ENCODE measurements around the gene EZR.
"Not testable (repeated sequence)": the region's sequence is repeated elsewhere in the genome, so short reads cannot be mapped to it uniquely, and the experiment has no call there.

EZR gene

DNA sequence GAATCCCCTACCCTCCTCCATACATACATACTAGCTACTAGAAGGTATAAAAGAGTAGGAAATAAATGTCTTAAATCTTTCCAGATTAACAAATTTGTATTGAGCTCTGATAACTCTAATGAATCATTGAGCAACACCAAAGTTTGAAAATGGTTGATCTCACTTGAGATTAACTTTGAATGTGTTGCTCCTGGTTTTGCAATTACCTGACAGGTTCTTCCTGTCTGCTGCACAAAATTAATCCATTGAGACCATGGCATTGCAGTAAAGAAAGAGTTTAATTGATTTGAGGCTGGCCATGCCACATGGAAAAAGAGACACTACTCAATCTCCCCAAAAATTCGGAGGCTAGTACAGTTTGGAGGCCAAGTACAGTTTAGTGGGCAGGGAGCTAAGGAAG, 21.3 kb upstream of the EZR start:
- DNase-seq, result no peak

DNA sequence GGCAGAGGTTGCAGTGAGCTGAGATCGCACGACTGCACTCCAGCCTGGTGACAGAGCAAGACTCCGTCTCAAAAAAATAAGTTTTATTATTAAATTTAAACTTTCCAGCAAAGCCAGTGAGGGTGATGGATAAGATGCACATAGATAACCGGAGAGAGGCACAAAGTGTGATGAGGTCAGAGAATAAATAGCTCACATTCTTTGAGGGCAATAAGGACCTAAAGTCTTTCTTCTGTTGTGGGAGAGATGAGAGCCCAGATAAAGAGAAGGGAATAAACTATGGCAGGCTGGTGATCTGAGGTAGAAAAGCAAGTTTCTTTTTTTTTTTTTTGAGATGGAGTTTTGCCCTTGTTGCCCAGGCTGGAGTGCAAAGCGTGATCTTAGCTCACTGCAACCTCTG, 20.6 kb upstream of the EZR start:
- no peak for DNase-seq

DNA sequence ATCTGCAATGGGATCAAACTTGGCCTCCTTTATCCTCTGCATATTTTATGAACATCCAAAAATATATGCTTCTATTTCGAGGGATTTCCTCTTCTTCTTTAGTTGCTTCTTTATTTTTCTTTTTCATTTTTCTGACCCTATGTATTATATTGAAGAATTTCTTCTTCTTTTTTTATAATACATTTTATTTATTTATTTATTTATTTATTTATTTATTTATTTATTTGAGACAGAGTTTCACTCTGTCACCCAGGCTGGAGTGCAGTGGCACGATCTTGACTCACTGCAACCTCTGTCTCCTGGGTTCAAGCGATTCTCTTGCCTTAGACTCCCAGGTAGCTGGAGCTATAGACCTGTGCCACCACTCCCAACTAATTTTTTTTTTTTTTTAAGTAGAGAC, 19.6 kb upstream of the EZR start:
- not testable (repeated sequence) for DNase-seq

DNA sequence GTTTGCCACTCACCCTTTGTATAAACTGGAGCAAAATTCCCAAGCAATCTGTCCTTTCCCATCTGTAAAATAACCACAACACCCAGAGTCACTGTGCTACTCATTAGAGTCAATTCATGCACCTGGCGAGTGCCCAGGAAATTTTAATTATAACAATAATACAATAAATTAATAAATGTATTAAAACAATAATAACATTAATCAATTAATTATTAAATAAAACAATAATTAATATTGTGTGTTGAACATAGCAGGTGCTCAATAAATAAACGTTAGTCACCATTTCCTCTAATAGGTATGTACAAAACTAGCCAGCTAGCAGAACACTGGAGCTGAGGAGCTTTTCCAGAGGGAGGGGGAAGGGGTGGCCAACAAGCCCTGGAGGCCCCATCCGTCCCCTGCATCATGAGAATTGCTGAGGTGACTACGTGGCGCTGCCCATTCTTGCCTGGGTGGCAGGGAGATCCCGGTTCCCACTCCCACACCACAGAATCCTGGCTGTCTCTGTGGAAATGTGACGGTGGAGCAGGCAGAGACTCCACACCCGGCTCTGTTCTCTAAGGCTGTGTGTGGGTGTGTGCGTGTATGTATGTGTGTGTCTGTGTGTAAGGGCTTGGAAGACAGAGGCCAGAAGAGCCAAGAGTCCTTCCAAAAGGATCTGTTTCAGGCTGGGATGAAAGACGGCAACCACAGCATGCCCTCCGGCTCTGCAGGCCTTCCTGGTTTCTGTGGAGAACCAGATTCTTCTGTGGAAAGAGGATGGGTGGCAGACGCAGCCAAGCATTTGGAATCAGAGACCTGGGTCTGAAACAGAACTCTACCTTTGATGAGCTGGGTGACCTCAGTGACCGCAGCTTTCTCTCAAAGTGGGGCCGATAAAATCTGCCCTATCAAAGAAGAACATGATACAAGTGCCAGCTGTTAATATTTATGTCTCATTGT, 18.8 kb upstream of the EZR start:
- DNase-seq, result no peak

DNA sequence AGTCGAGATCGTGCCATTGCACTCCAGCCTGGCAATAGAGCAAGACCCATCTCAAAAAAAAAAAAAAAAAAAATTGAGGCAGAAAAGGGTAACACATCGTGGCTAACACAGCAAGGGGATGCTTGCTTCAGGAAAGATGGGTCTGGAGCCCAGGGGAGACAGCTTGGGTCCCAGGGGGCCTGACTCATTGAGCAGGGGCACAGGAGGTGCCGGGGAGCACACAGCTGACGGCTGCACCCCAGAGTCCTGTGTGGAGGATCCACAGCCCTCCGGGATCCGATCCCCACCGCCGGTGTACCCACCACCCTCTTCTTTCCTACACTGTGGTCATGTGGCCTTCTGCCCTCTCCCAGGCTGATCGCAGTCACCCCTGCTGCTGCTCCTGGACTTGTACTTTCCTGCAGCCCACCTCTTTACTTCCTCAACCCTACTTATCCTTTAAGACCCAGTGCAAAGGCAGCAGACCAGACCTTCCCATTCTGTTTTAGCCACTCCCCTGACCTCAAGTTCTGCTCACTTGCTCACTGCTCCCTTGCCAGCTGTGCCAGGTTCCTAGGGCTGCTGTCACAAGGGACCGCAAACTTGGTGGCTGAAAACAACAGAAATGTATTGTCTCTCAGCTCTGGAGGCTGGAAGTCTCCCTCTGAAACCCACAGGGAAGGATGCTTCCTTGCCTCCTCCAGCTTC, 17.6 kb upstream of the EZR start:
- DNase-seq, result no peak

DNA sequence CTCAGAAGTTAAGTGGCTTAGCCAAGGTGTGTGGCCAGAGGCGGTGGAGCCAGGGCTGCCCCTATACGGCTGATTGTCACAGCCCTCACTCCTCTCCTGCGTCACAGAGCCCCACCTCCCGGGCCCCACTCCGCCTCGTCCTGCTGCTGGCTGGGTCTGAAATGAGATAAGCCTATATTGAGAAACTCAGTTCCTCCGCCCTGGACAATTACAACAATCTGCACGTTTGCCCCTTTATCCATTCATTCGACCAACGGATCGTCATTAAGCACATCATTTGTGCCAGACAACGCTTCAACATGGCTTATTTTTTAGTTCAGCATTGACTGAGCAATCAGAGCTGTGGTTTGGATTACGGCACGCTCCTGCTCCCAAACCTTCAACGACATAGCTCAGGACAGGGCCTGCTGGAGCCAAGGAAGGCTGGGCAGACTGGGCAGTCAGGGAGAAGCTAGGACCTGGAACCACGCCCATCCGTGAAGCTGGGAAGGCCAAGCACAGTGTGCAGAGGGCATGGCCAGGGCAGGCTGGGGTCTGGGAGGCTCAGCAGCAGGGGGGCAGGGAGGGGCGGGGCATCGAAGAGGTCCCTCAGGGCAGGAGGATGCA, 16.6 kb upstream of the EZR start:
- no peak for DNase-seq

DNA sequence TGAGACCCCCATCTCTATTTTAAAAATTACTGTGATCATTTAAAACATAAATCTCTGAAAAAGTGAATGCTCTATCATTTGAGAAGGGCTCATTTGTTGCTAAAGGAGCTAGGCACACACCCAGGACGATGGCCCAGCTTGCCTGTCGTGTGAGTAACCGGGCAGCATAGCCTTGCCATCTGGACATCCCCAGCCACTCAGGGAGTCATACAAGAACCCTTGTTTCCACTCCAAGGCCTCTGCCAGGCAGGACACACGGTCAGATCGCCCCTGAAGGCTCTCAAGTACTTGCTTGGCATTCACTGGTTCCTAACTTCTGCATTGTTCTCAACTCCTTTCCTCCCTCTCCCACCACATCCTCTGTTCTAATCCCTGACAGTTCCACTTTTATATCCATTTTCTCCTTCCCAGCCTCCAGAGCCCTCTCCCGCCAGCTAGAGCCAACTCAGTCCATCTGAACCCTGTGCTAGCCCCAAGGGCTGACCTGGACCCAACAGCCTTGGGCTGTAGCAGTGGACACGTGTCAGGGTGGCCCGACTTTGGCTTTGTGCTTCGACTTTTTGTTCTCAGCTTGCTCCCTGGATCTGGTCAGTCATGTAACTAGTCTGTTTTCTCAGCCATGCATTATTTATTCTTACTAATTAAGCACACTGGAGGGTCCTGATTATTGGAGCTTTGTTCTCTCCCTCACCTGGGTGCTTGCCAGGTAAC, 15.7 kb upstream of the EZR start:
- no peak for DNase-seq

DNA sequence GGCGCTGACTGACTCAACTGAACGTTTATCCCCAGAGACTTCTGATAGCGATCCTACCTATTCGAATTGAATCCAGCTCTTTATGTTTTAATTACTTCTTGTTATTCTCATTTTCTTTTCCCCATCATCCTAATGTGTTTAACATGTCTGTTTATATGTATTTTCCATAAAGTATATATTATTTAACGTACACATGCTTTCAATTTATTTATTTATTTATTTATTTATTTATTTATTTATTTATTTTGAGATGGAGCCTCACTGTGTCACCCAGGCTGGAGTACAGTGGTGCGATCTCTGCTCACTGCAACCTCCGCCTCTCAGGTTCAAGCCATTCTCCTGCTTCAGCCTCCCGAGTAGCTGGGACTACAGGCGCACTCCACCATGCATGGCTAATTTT, 13.6 kb upstream of the EZR start:
- not testable (repeated sequence) for DNase-seq

DNA sequence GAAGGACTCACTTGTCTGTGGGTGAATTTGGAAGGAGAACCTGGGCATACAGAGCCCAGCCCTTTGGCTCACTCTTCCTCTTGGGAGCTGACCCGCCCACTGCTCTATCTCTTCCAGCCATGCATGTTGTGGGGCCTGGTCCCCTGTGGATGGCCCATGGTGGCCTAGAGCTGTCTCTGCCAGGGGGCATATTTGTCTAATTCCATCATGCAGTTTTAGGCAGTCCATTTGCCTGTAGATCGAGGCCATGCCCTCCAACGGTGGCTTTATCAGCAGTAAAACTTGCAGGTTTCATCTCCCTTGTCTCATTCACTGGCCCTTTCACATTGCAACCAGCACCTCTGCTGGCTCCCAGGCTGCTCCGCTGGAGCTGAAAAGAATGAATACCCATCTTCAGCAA, 12.9 kb upstream of the EZR start:
- no peak for DNase-seq

DNA sequence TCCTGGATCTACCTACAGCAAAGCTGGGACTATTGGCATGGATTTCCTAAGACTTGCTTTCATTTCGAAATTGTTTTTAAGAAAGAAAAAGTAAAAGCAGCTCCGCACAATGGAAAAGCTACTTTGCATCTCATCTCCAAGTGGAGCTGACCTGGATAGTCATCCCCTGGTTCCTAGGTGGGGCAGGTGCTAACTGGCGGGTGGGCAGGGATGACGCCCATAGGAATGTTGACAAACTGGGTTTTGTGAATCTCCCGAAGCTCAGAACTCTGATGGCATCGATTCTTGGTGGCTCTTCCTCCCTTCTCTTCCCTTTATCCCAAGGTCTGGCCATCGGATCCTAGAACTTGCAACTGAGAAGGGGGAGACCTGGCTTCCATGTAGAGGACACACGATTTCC, 12.4 kb upstream of the EZR start:
- no peak for DNase-seq

DNA sequence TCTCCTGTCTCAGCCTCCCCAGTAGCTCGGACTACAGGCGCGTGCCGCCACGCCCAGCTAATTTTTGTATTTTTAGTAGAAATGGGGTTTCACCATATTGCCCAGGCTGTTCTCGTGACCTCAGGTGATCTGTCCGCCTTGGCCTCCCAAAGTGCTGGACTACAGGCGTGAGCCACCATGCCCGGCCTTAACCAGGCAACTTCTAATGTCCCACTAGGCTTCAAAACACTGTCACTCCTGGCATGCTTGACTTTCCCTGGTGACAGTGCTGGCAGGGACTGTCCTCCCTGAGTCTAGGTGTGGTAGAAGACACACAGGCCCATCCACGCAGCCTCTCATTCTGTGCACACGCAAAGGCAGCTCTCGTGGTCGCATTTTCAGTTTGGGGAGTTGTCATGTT, 11.6 kb upstream of the EZR start:
- DNase-seq, result no peak

DNA sequence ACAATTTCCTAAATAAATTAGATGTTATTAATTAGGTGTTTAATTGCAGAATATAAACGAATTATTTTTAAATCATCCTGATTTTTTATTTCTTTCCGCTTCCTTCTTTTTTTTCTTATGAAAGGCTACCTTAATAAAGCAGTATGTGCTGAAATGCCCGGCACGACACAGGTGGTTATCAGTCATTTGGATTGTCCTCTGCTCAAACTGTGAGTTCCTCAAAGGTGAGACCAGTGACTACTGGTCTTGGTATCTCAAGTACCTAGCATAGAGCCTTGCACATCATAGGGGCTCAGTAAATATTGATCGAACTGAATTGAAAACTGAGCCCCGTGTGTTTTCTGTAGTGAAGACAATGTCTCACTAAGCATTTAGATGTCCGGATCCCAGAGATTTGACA, 9.6 kb upstream of the EZR start:
- DNase-seq, result no peak

DNA sequence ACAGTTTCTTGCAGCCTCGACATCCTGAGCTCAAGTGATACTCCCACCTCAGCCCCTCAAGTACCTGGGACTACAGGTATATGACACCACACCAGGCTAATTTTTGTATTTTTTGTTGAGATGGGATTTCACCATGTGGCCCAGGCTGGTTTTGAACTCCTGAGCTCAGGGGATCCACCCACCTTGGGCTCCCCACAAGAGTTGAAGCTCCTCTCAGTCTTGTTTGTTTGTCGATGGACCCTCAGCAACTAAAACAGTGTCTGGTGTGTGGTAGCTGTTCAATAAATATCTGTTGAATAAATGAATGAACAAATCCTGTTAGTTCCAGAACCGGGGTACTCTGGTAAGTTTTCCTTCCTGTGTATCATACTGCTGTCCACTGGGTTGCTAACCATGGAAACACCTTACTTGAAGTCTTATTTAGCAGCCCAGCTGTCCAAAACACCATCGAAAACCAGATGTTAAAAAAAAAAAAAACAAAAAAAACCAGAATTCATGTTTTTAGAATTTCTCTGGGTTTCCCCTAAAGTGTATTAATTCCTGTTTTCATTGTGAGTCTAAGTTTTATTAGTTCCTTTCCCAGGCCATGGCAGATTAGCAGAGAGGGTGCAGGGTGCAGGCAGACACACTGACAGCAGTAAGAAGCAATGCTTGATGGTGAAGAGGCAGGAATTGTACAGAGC, 7.8 kb upstream of the EZR start:
- DNase-seq, result no peak

DNA sequence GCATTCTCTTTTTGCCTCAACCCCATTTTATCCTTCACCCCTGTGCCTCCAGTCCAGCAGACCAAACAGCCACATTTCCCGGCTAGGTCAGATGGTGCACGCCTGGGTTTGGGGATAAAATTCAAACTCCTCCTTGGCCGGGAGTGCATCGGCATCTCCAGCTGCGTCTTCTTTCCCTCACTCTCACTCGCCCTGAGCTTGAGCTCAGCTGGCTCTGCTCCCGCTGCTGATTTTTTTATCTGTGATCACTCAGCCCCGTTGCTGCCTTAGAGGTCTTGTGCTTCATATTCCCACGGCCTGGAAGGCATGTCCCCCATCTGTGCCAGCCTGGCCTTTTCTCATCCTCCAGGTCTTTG, 6.8 kb upstream of the EZR start:
- DNase-seq, result no peak

DNA sequence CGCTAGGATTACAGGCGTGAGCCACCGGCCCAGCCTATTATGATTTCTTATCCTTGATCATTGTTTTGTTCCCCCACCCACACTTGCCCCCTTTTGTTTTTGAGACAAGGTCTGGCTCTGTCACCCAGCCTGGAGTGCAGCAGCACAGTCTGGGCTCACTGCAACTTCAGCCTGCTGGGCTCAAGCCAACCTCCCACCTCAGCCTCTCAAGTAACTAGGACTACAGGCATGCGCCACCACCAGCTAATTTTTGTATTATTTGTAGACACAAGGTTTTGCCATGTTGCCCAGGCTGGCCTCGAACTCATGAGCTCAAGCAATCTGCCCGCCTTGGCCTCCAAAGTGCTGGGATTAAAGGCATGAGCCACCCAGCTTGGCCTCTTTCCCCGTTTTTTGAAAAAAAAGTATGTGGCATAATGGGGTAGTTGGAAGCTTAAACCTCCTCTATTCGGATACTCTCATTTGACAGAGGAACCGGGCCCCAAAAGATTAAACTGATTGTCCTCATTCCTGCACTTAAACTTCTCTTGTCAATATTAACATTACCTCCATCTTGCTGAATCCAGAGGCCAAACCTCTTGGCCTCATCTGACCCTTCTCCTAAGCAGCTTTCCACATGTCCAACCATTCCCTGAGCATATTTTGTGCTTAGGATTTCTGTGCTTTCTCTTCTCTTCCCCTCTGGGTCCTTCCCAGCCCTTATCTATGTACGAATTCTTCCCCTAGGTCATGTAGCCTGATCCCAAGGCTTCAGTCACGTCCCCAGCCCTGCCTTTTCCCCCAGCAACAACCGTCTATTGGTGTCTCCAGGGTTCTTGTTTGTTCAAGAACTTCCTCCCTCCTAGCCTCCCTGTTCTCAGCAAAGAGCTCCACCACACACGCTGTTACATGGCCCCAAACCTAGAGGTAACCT, 6.1 kb upstream of the EZR start:
- DNase-seq, result no peak

DNA sequence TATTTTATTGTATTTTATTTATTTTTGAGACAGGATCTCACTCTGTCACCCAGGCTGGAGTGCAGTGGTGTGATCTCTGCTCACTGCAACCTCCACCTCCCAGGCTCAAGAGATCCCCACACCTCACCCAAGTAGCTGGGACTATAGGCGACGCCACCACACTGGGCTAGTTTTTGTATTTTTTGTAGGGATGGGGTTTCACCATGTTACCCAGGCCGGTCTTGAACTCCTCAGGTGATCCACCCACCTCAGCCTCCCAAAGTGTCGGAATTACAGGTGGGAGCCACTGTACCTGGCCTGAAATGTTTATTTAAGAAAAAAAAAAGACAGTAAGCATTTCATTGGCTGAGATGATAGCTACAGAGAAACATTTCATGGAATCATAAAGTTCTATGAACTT, 4.4 kb upstream of the EZR start:
- DNase-seq, result not testable (repeated sequence)

DNA sequence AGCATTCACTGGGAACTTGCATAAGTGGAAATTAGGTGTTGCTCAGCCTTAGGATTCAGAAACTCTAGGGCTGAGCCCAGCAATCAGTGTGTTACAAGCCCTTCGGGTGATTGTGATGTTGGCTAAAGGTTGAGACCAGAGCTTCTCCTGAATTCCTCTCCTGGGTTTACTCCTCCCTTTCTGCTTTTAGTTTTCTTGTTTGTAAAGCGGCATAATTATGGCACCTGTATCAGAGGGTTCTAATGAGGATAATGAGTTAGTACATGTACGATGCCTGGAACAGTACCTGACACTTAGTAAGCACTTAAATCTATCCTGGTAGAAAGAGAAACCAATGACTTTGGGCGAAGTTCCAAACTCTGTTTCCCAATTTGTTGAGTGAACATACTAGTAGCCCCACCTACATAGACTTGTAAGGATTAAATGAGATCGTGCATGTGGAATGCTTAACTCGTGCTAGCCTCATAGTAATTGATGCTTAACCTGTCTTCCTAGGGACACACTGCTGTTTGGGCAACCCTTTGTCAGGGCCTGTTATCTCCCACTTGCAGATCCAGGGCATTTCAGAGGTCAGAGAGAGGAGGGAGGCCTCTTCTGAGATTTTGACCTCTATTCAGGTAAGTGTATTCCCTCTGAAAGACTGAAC, 932 bp upstream of the EZR start:
- no peak for DNase-seq

DNA sequence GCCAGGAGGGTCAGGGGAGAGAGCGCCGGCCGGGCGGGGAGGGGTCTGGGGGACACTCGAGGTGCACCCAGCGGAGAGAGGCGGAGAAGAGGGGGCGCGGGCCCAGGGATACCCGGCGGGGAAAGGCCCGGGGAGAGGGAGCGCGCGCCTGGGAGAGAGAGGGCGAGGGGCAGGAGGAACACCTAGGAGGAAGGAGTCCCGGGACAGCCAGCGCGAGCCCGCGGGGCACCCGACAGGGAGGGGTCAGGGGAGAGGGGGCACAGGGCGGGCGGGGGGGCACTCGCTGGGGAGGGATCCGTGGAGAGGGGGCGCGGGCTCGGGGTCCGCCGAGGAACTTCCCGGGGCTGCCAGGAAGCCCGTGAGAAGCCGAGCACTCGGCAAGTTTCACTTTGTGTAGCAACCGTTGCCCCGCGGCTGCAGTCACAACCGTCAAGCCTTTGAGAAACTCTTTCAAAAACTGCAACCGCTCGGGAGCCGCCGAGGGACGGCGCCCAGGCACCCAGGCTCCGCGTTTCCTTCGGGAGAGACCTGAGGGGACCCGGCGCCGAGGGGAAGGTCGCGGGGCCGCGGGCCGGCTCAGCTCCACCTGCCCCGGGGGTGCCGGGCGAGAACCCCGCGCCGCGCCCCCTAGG, 471 bp downstream of the EZR start:
- no peak for DNase-seq

DNA sequence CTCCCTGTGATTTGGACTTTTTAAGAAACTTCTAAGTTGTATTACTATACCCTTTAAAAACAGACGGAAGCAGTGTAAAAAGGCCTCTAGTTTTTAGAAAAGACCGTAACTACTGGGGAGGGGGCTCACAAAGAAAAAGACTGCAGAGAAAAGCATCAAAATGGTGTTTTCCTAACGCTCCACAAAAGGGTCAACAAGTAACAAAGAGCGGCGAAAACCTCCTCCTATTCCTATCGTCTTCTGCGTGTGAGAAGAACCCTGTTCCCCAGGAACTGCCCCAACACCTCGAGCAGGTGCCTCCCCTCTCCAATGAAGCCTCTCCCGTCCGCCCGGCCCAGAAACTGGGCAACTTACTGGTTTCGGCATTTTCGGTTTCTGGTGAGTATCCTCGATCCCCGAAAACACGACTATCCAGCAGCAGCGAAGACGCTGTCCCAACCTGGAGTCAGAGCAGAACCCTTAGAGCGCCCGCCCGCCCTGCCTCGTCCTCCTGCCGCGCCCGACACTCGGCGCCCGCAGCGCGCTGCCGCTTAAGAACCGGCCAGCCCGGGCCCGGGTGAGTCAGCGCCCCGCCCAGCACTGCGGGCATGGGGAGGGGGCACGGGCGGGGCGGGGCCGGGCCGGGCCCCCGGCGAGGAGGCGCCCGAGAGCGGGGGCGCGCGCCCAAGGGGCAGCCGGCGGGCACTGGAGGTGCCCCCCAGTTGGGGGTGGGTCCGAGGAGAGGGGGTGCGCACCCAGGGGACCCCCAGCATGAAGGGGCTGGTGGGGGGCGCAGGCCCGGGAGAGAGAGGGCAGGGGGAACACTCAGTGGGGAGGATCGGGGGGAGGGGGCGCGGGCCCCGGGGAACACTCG, 1.2 kb downstream of the EZR start:
- peak; percentile 39 for DNase-seq
